GM21737 (cell line): Measurements from ENCODE around the gene ZP4.

ENCODE experiments used
- ATAC-seq: cut with Tn5 transposase; IDR thresholded peaks from one replicate; pipeline ENCODE4 v1.9.1; 2021; ENCODE audit warnings: mild to moderate bottlenecking, moderate library complexity; ENCODE audit not compliant: unreplicated experiment

ZP4 gene

DNA sequence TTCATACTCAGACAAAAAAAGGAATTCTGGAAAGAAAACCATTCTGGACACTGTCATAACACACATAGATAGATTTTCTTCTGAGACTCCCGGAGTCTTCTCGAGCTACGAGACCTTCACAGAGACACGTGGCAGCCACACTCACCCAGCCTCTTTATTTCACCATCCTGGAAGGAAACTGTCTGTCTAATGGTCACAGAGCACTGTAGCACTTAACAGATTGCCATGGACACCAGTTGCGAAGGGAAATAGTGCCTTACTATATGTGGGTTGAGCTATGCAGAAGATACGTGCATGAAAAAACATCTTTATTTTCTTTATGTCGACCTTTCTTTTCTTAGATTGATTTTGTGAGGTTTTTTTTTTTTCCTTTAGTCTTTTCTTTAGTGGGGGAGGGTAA lies 57.9 kb downstream of the ZP4 start:
- no peak for ATAC-seq
